H1 (cell line): ENCODE data around the gene ZNF362.

Source experiments
- CHD2 ChIP-seq: IDR thresholded peaks from 2 replicates; pipeline ENCODE4 v1.6.1; 2012; ENCODE audit warnings: low read length, improper control_type of control experiment
- RNF2 ChIP-seq: fragments of 200-900, 300-1000 bp; sonication (generic); IDR thresholded peaks from 2 replicates; pipeline ENCODE4 v1.7.1; 2016; ENCODE audit warnings: borderline replicate concordance, low read depth, mild to moderate bottlenecking, antibody characterized with exemption, low read length; ENCODE audit not compliant: poor library complexity, severe bottlenecking; ENCODE audit errors: missing control alignments
- SRF ChIP-seq: IDR thresholded peaks from 2 replicates; pipeline ENCODE4 v1.6.1; 2011; ENCODE audit warnings: mild to moderate bottlenecking, low read depth, low read length, moderate library complexity
- ZNF274 ChIP-seq: IDR thresholded peaks from 2 replicates; pipeline ENCODE4 v1.7.0; 2012; ENCODE audit warnings: low read length, borderline replicate concordance; ENCODE audit errors: extremely low read depth
- TF ChIP-seq, protein P1 (sequence below), 3 experiments: IDR thresholded peaks; 1 replicate in 2 of 3; 2 replicates in 1 of 3; pipeline versions ENCODE4 v1.5.1 to v1.6.1; 2011; ENCODE audit warnings: low read length in 3 of 3, mild to moderate bottlenecking in 3 of 3, inconsistent platforms in 2 of 3, low read depth in 1 of 3, moderate library complexity in 1 of 3; ENCODE audit not compliant: insufficient read depth in 1 of 3; ENCODE audit errors: control extremely low read depth in 1 of 3
- TF ChIP-seq, protein P2 (sequence below): IDR thresholded peaks from 2 replicates; pipeline ENCODE4 v1.6.1; 2012; ENCODE audit warnings: inconsistent platforms

GRCh38 chr1:33288976-33289857 lies 32.9 kb downstream of the ZNF362 start:
- TF ChIP-seq, protein P1, sequence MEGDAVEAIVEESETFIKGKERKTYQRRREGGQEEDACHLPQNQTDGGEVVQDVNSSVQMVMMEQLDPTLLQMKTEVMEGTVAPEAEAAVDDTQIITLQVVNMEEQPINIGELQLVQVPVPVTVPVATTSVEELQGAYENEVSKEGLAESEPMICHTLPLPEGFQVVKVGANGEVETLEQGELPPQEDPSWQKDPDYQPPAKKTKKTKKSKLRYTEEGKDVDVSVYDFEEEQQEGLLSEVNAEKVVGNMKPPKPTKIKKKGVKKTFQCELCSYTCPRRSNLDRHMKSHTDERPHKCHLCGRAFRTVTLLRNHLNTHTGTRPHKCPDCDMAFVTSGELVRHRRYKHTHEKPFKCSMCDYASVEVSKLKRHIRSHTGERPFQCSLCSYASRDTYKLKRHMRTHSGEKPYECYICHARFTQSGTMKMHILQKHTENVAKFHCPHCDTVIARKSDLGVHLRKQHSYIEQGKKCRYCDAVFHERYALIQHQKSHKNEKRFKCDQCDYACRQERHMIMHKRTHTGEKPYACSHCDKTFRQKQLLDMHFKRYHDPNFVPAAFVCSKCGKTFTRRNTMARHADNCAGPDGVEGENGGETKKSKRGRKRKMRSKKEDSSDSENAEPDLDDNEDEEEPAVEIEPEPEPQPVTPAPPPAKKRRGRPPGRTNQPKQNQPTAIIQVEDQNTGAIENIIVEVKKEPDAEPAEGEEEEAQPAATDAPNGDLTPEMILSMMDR (IDR thresholded peaks at IDR 0.05; ENCODE audit: control extremely low read depth in 1 of 3, insufficient read depth in 1 of 3, low read depth in 1 of 3, low read length in 3 of 3), result no peak
- TF ChIP-seq, protein P2, sequence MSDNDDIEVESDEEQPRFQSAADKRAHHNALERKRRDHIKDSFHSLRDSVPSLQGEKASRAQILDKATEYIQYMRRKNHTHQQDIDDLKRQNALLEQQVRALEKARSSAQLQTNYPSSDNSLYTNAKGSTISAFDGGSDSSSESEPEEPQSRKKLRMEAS, result no peak
- TF ChIP-seq CHD2, result no peak
- no peak for TF ChIP-seq ZNF274
- no peak for TF ChIP-seq RNF2
- TF ChIP-seq SRF, result no peak
